Osteocyte (in vitro differentiated cells): ENCODE results near the gene DIAPH1. TPM values are rescaled to one million over a fixed set of nuclear protein-coding genes. Genes with fewer than 3 reads are reported as not detected.

Experiments used
- DNase-seq: peaks from one replicate; pipeline ENCODE4 v3.0.0; 2021; ENCODE audit warnings: mixed read lengths; ENCODE audit not compliant: unreplicated experiment; ENCODE audit errors: extremely low spot score
- H3K27ac Mint-ChIP-seq: one replicate; pipeline ENCODE4 v1.8.0; 2021; ENCODE audit warnings: mild to moderate bottlenecking, mixed read lengths; ENCODE audit not compliant: unreplicated experiment
- H3K27me3 Mint-ChIP-seq: one replicate; pipeline ENCODE4 v1.8.0; 2021; ENCODE audit warnings: mixed read lengths; ENCODE audit not compliant: unreplicated experiment
- H3K36me3 Mint-ChIP-seq: one replicate; pipeline ENCODE4 v1.8.0; 2021; ENCODE audit warnings: mixed read lengths; ENCODE audit not compliant: unreplicated experiment
- H3K4me1 Mint-ChIP-seq: one replicate; pipeline ENCODE4 v1.8.0; 2021; ENCODE audit warnings: mixed read lengths; ENCODE audit not compliant: unreplicated experiment
- H3K4me3 Mint-ChIP-seq: one replicate; pipeline ENCODE4 v1.8.0; 2021; ENCODE audit warnings: mild to moderate bottlenecking, moderate library complexity, mixed read lengths; ENCODE audit not compliant: unreplicated experiment
- H3K9me3 Mint-ChIP-seq: one replicate; pipeline ENCODE4 v1.8.0; 2021; ENCODE audit warnings: mixed read lengths; ENCODE audit not compliant: unreplicated experiment
- CTCF ChIP-seq: fragments of 200-600 bp; sonication (generic); IDR thresholded peaks from 2 replicates; pipeline ENCODE4 v1.5.0; 2021; ENCODE audit warnings: antibody characterized with exemption, mild to moderate bottlenecking, moderate library complexity
- total RNA-seq: library from RNA; stranded (reverse); gene quantifications from 2 replicates; pipeline ENCODE4 v1.2.1, GENCODE V29; 2021

DIAPH1 gene
- total RNA-seq, 1 donor from 2014 or later, result 50.9 TPM

GRCh38 chr5:141488591-141489561 lies 129.9 kb downstream of the DIAPH1 start, which contains the start of gene PCDHGC5:
Gene PCDHGC5 (plus strand): TSS chr5:141489081. CDS start chr5:141489241, 160 bp downstream.
- DNase-seq, result no peak
- peaks cover 24% of the 10 kb centered on the region for H3K36me3 Mint-ChIP-seq
- peak within 1 kb of the TSS; percentile 14 for H3K27ac Mint-ChIP-seq
- H3K4me1 Mint-ChIP-seq, result peaks cover 23% of the 10 kb centered on the region
- no peak within 1 kb of the TSS for H3K4me3 Mint-ChIP-seq
- TF ChIP-seq CTCF, result no peak
- no peaks in the 10 kb centered on the region for H3K9me3 Mint-ChIP-seq
- H3K27me3 Mint-ChIP-seq, result no peaks in the 10 kb centered on the region

- Mint-ChIP-seq H3K27ac (no peak overlapping the region), H3K9me3 (no peaks in the 10 kb centered on the region), H3K27me3 (no peaks in the 10 kb centered on the region), H3K4me3 (no peak overlapping the region), H3K4me1 (peaks cover 27% of the 10 kb centered on the region), H3K36me3 (peaks cover 24% of the 10 kb centered on the region)
- DNase-seq, result peak; percentile 62
- no peak for TF ChIP-seq CTCF
Observed at GRCh38 chr5:141487131-141487530, 131.7 kb downstream of the DIAPH1 start.

GRCh38 chr5:141486091-141486490 lies 132.7 kb downstream of the DIAPH1 start:
- H3K27me3 Mint-ChIP-seq, result no peaks in the 10 kb centered on the region
- peak; percentile 56 for DNase-seq
- H3K4me1 Mint-ChIP-seq, result peaks cover 27% of the 10 kb centered on the region
- H3K9me3 Mint-ChIP-seq, result no peaks in the 10 kb centered on the region
- no peak overlapping the region for H3K4me3 Mint-ChIP-seq
- no peak overlapping the region for H3K27ac Mint-ChIP-seq
- no peak for TF ChIP-seq CTCF
- peaks cover 23% of the 10 kb centered on the region for H3K36me3 Mint-ChIP-seq

GRCh38 chr5:141485321-141486055 lies 133.3 kb downstream of the DIAPH1 start:
- TF ChIP-seq CTCF, result no peak
- Mint-ChIP-seq H3K4me1 (peaks cover 31% of the 10 kb centered on the region), H3K27ac (no peak overlapping the region), H3K27me3 (no peaks in the 10 kb centered on the region), H3K4me3 (peak overlapping the region; percentile 72), H3K36me3 (peaks cover 26% of the 10 kb centered on the region), H3K9me3 (no peaks in the 10 kb centered on the region)
- DNase-seq, result no peak
